Measurements from ENCODE around the gene SYPL2. TPM values are rescaled to one million over a fixed set of nuclear protein-coding genes. Genes with fewer than 3 reads are reported as not detected.
"Not testable (repeated sequence)": the region's sequence is repeated elsewhere in the genome, so short reads cannot be mapped to it uniquely, and the experiment has no call there.

The SYPL2 gene
- total RNA-seq, 1 experiment from 2014 or later = not detected

DNA sequence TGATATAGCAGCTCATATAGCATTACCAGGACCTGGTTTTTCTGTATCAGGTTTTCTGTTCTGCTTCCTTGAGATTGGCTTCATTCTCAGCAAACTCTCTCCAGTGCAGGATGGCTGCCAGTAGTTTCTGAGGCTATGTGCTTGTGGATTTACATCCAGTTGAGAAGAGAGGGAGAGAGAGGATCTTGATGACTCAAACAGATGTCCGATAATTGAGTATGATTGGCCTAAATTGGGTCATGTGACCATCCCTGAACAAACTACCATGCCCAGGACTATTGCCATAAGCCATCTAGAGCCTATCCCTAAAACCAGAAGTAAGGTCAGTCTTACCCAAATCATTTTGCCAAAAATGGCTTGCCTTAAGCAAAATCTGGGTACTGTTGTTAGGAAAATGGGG lies 22.0 kb upstream of the SYPL2 start:
- Mint-ChIP-seq H3K27ac (ENCODE audit: unreplicated experiment) (no peak overlapping the region), H3K4me1 (ENCODE audit: low read depth, unreplicated experiment) (no peaks in the 10 kb centered on the region), H3K4me3 (ENCODE audit: low read depth, unreplicated experiment) (no peak overlapping the region), H3K27me3 (ENCODE audit: unreplicated experiment) (peaks cover 15% of the 10 kb centered on the region), H3K36me3 (ENCODE audit: insufficient read depth, unreplicated experiment) (no peaks in the 10 kb centered on the region), H3K9me3 (ENCODE audit: low read depth, unreplicated experiment) (no peaks in the 10 kb centered on the region)
- CTCF ChIA-PET = no interaction called here
- no TSS peak for BruUV-seq (replicated peaks)
- DNase-seq = no peak
- TF ChIP-seq, protein P1, sequence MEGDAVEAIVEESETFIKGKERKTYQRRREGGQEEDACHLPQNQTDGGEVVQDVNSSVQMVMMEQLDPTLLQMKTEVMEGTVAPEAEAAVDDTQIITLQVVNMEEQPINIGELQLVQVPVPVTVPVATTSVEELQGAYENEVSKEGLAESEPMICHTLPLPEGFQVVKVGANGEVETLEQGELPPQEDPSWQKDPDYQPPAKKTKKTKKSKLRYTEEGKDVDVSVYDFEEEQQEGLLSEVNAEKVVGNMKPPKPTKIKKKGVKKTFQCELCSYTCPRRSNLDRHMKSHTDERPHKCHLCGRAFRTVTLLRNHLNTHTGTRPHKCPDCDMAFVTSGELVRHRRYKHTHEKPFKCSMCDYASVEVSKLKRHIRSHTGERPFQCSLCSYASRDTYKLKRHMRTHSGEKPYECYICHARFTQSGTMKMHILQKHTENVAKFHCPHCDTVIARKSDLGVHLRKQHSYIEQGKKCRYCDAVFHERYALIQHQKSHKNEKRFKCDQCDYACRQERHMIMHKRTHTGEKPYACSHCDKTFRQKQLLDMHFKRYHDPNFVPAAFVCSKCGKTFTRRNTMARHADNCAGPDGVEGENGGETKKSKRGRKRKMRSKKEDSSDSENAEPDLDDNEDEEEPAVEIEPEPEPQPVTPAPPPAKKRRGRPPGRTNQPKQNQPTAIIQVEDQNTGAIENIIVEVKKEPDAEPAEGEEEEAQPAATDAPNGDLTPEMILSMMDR (IDR thresholded peaks at IDR 0.05; ENCODE audit: unreplicated experiment) = no peak
- intact Hi-C loops (cut with micrococcal nuclease; ENCODE audit: unreplicated experiment) = no loop called here

DNA sequence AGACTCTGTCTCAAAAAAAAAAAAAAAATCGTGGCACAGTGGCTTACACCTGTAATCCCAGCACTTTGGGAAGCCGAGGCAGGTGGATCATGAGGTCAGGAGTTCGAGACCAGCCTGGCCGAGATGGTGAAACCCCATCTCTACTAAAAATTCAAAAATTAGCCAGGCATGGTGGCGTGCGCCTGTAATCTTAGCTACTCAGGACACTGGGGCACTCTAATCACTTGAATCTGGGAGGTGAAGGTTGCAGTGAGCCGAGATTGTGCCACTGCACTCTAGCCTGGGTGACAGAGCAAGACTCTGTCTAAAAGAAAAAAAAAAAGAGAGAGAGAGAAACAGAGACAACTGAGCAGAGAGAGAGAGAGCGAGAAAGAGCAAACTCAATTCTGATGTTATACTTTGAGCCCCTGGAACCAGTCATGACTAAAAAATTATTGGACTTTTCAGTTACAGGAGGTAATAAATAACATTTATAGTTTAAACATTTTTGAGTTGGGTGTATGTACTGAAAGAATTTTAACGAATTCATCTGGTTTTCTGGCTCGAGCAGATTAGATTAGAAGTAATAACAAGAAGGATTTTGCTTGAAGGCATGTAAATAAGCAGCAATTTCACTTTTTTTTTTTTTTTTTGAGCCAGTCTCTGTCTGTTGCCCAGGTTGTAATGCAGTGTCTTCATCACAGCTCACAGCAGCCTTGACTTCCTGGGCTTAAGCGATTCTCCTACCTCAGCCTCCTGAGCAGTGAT lies 20.2 kb upstream of the SYPL2 start:
- H3K4me3 Mint-ChIP-seq (ENCODE audit: low read depth, unreplicated experiment); DNase-seq; H3K4me1 Mint-ChIP-seq (ENCODE audit: low read depth, unreplicated experiment); H3K27ac Mint-ChIP-seq (ENCODE audit: unreplicated experiment); intact Hi-C loops (cut with micrococcal nuclease; ENCODE audit: unreplicated experiment); BruUV-seq (replicated peaks); H3K9me3 Mint-ChIP-seq (ENCODE audit: low read depth, unreplicated experiment); H3K36me3 Mint-ChIP-seq (ENCODE audit: insufficient read depth, unreplicated experiment); CTCF ChIA-PET: not testable (repeated sequence)
- H3K27me3 Mint-ChIP-seq (ENCODE audit: unreplicated experiment) = peaks cover 25% of the 10 kb centered on the region

DNA sequence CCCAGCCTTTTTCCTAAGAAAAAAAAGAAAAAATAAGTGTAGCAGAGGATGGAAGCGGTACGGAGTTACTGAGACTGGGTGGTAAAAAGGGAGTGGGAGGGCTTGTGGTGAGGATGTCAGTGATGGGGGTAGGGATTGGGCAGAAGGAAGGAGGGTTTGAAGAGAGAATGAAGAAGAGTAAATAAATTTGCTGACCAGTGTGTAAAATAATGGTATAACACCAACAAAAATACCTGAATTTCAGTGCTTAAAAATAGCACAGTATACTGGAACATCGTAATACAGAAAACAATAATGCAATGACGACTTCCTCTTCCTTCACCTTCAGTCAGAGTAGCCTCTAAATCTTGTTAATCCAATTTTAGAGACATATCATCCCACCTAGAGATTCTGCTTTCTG lies 18.8 kb upstream of the SYPL2 start:
- Mint-ChIP-seq H3K27me3 (ENCODE audit: unreplicated experiment) (peaks cover 36% of the 10 kb centered on the region), H3K4me3 (ENCODE audit: low read depth, unreplicated experiment) (no peak overlapping the region), H3K27ac (ENCODE audit: unreplicated experiment) (no peak overlapping the region), H3K4me1 (ENCODE audit: low read depth, unreplicated experiment) (no peaks in the 10 kb centered on the region), H3K9me3 (ENCODE audit: low read depth, unreplicated experiment) (no peaks in the 10 kb centered on the region), H3K36me3 (ENCODE audit: insufficient read depth, unreplicated experiment) (no peaks in the 10 kb centered on the region)
- TF ChIP-seq, protein P1 (IDR thresholded peaks at IDR 0.05; ENCODE audit: unreplicated experiment) = no peak
- no peak for DNase-seq
- intact Hi-C loops (cut with micrococcal nuclease; ENCODE audit: unreplicated experiment) = no loop called here
- no TSS peak for BruUV-seq (replicated peaks)
- CTCF ChIA-PET = no interaction called here

DNA sequence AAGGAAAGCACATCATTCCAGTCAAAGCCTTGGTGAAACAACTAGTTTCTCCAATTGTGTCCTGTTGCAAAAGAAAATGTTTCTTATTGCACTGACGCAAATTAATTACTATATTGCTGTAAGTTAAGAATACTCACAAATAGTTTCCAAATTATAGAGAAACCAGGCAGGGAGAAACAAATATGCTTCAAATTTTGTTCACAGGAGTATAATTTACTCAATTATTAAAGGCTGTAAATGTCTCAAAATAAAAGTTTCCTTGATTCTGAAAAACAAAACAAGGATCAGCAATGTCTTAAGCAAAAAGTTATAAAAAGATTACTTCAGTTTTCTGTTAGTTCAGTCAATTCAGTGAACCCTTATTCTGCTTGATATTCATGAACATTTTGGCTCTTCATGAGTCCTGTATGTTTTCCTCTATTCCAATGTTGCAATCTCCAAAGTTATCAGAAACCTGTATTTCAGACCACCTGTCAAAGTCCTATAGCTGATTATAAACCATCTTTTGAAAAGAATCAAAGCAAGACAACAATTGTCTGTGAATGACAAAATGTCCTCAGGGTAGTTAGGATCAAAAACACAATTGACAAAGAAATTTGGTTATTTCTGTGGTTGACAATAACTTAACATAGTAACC lies 11.7 kb upstream of the SYPL2 start:
- no peaks in the 10 kb centered on the region for H3K9me3 Mint-ChIP-seq (ENCODE audit: low read depth, unreplicated experiment)
- BruUV-seq (replicated peaks) = no TSS peak
- intact Hi-C loops (cut with micrococcal nuclease; ENCODE audit: unreplicated experiment) = no loop called here
- no peaks in the 10 kb centered on the region for H3K36me3 Mint-ChIP-seq (ENCODE audit: insufficient read depth, unreplicated experiment)
- CTCF ChIA-PET = no interaction called here
- no peak overlapping the region for H3K27ac Mint-ChIP-seq (ENCODE audit: unreplicated experiment)
- no peak overlapping the region for H3K4me3 Mint-ChIP-seq (ENCODE audit: low read depth, unreplicated experiment)
- TF ChIP-seq, protein P1 (IDR thresholded peaks at IDR 0.05; ENCODE audit: unreplicated experiment) = no peak
- H3K27me3 Mint-ChIP-seq (ENCODE audit: unreplicated experiment) = peaks cover 47% of the 10 kb centered on the region
- DNase-seq = no peak
- H3K4me1 Mint-ChIP-seq (ENCODE audit: low read depth, unreplicated experiment) = no peaks in the 10 kb centered on the region

DNA sequence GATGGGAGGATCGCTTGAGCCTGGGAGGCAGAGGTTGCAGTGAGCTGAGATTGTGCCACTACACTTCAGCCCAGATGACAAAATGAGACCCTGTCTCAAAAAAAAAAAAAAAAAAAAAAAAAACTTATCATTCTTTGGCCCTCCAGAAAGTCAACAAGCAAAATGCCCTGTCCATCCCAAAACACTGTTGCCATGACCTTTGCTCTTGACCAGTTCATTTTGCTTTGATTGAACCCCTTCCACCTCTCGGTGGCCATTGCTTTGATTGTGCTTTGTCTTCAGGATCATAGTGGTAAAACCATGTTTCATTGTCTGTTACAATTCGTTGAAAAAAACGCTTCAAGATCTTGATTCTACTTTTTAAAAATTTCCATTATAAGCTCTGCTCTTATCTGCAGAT lies 8.5 kb upstream of the SYPL2 start:
- peaks cover 46% of the 10 kb centered on the region for H3K27me3 Mint-ChIP-seq (ENCODE audit: unreplicated experiment)
- intact Hi-C loops (cut with micrococcal nuclease; ENCODE audit: unreplicated experiment) = no loop called here
- no peak overlapping the region for H3K4me3 Mint-ChIP-seq (ENCODE audit: low read depth, unreplicated experiment)
- H3K27ac Mint-ChIP-seq (ENCODE audit: unreplicated experiment) = no peak overlapping the region
- TF ChIP-seq, protein P1 (IDR thresholded peaks at IDR 0.05; ENCODE audit: unreplicated experiment) = no peak
- DNase-seq = no peak
- CTCF ChIA-PET = no interaction called here
- H3K36me3 Mint-ChIP-seq (ENCODE audit: insufficient read depth, unreplicated experiment) = no peaks in the 10 kb centered on the region
- no peaks in the 10 kb centered on the region for H3K9me3 Mint-ChIP-seq (ENCODE audit: low read depth, unreplicated experiment)
- BruUV-seq (replicated peaks) = no TSS peak
- H3K4me1 Mint-ChIP-seq (ENCODE audit: low read depth, unreplicated experiment) = no peaks in the 10 kb centered on the region
